ENCODE results near the gene LGALS12.

Gene LGALS12, protein sequence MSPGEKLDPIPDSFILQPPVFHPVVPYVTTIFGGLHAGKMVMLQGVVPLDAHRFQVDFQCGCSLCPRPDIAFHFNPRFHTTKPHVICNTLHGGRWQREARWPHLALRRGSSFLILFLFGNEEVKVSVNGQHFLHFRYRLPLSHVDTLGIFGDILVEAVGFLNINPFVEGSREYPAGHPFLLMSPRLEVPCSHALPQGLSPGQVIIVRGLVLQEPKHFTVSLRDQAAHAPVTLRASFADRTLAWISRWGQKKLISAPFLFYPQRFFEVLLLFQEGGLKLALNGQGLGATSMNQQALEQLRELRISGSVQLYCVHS

DNA sequence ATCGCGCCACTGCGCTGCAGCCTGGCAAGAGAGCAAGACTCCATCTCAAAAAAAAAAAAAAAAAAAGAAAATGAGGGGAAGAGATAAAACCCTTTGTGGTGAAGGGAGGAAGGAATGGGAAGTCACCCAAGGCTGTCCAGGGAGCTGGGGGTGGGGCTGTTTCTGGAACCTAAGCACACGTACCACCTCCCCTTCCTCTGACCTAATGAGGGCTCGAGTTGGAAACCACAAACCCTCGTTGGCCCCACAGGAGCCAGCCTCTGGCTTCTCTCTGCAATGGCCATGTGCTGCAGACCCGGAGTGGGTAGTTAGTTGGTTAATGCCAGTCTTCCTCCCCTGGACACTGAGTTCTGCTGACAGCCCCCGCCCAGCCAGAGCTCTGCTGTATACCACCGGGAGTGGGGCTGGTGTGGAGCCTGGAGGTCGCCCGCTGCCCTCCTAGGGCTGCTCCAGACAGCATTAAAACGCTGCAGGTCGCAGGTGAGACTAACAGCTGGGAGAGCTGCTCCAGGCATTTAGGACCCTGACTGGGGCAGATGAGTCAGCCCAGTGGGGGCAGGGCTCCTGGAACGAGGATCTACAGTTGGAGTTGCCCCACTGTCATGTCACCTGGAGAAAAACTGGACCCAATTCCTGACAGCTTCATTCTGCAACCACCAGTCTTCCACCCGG, at the start of gene LGALS12:
TSS of gene LGALS12 (plus strand) at position 228 of the 672 bp plus-strand sequence. CDS start at position 603, 375 bp downstream.
- peak; percentile 30 for DNase-seq (ENCODE audit: low read depth, low spot score)

DNA sequence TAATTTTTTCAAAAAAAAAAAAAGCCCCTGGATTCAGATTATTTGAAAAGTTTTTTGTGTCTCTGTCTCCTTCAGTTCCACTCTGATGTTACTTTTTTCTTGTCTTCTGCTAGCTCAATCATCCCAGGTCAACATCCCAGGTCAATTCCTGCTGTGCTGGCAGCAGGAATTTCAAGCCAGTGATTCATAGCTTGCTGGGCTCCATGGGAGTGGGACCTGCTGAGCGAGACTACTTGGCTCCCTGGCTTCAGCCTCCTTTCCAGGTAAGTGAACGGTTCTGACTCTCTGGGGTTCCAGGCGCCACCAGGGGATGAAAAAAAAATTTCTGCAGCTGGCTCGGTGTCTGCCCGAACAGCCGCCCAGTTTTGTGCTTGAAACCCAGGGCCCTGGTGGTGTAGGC, 46.3 kb upstream of the LGALS12 start:
- no peak for DNase-seq (ENCODE audit: low read depth, low spot score)

DNA sequence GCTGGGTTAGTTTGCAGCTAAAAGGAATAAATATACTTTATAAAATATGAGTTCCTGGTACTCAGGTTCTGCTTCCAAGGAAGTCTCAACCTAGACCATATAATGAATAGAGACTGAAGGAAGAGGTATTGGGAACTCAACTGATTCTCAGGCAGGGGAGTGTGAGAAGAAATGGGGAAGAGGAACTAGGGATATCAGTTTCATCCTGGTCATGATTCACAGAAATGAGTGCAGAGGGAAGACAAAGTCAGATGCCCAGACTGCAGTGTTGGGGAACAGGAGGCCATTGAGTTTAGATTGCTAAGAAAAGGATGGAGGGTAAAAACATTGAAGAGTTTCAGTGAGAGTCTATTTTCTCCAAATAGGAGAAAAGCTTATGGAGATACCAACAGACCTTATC, 43.7 kb upstream of the LGALS12 start:
- no peak for DNase-seq (ENCODE audit: low read depth, low spot score)

DNA sequence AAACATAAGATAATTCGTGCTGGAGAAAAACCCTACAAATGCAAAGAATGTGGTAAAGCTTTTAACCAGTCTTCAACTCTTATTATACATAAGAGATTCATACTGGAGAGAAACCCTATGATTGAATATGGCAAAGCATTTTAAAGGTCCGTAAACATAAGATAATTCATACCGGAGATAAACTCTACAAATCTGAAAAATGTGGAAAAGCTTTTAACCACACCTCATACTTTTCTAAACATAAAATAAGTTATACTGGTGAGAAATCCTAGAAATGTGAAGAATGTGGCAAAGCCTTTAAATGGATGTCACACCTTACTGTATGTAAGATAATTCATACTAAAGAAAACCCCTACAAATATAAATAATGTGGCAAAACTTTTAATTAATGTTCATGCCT, 35.6 kb upstream of the LGALS12 start:
- DNase-seq (ENCODE audit: low read depth, low spot score) = no peak

DNA sequence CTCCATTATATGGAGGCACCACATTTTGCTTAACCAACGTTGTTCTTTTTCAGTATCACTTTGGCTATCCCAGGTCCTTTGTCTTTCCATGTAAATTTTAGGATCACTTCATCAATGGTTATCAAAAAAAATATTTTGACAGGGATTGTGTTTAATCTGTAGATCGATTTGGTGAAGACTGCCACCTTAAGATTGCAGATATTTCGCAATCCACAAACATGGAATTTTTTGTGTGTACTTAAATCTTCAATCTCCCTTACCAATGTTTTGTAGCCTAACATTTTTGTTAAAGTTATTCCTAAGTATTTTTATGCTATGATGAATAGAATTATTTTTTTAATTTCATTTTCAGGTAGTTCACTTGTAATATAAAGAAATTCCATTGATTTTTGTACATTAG, 33.5 kb upstream of the LGALS12 start:
- no peak for DNase-seq (ENCODE audit: low read depth, low spot score)

DNA sequence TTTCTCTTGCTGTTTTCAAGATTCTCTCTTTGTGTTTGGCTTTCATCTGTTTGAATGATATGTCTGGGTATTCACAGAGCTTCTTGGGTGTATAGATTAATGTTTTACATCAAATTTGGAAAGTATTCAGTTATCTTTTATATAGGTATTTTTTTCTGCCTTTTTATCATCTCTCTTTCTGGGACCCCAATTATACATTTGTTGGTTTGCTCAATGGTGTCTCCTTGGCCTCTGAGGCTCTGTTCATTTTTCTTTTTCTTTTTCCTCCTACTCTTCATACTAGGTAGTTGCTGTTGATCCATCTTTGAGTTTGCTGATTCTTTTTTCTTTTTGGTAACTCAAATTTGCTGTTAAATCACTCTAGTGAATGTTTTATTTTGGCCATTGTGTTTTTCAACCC, 29.3 kb upstream of the LGALS12 start:
- no peak for DNase-seq (ENCODE audit: low read depth, low spot score)

DNA sequence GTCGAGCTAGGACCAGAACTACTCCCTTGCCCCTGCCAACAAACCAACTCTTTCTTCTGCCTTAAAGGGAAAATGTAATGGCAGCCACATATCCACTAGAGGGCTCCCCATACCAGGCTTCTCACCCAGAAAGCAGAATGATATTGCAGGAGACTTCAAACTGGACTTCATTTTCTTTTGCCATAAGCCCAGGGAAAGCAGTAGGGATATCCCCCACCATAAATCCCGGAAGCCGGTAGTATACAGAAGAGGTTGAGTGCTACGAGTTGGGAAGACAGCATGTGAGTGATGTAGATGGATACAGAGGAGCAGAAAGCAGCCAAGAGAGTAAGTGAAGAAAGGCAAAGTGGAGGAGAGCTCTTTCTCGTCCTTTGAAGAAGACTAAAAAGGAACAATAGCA, 27.0 kb upstream of the LGALS12 start:
- DNase-seq (ENCODE audit: low read depth, low spot score) = peak; percentile 86

DNA sequence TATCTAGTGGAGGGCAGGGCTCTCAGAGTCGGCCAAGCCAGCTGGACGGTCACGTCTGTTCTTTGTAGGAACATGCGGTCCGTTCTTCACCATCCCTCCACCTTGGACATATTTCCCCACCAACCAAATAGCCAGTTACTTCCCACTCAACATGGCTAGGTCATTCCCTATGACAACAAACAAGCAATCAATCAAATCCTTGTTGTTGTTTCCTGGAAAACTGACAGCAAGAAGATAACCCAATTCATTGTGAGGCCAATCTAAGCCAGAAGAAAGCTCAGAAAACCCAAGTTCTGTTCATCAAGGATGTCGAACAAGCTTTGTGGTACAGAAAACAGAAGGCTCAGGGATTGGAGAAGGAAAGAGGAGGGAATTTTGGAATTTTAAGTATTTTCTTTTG, 25.8 kb upstream of the LGALS12 start:
- no peak for DNase-seq (ENCODE audit: low read depth, low spot score)

DNA sequence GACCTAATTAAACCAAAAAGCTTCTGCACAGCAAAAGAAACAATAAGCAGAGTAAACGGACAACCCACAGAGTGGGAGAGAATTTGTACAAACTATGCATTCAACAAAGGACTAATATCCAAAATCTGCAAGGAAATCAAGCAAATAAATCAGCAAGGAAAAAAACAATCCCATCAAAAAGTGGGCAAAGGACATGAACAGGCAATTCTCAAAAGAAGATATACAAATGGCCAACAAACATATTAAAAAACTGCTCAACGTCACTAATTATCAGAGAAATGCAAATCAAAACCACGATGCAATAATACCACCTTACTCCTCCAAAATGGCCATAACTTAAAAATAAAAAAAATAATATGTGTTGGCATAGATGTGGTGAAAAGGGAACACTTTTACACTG, 20.1 kb upstream of the LGALS12 start:
- DNase-seq (ENCODE audit: low read depth, low spot score) = no peak

DNA sequence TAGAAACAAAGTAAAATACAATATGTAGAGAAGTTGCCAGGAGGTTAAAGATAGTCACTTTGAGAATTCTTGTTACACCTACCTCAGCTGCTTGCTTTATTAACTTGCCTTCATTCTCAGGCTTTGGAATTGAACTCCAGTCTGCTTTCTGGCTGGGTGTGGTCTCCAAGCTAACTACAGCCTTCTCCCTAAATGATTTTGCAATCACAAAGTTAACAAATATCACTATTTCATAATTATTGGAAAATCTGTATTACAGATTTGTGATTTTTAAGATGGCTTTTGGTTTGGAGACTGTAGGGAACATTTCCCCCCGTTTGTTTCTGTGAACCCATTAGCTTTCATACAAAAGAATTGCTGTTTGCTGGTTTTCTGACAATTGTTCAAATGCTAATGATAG, 17.1 kb upstream of the LGALS12 start:
- no peak for DNase-seq (ENCODE audit: low read depth, low spot score)

DNA sequence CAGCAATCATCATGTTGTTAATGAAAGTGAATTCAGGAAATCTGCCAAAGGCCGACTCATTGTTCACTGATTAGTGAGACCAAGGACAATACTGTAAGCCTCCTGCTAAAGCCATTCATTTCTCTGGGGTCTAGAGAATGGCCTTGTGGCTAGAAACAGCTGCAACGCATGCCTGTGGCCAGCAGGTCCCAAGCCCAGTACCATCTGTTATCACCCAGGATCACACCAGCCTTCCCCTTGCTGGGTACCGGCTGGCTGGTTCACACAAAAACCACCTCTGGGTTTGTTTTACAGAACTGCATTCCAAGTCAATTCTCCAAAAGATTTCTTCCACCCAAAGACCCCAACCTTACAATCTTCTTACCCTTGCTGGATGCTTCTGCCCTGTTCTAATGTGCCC, 16.0 kb upstream of the LGALS12 start:
- peak; percentile 80 for DNase-seq (ENCODE audit: low read depth, low spot score)

DNA sequence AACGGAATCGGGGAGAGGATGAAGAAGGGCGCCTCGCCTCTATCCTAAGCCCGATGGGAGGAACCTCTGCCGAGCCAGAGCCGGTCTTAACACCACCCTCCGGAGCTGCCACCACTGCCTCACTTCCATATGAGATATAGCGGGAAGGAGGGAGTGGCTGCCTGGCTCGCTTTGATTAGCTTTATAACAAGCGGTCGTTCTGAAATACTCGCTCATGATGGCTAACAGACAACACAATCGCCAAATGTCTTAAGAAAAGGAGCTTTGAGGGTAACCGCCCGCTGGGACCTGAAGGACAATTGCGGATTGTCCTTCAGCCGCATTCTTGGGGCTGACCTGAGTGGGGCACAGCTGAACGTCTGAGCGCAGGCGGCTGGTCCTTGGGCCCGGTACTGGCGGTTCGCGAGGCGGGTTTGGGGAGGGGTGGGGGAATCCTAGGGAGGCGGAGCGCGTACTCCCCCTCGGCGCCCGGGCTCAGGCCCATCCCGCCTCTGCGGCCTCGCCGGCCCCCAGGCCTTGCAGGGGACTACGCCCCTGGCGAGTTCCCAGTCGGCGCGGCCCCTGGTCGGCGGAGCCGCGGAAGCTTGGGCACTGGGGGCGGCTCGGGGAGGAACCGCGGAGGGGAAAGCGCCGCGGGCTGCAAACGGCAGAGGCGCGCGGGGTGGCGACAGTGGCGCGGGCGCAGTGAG, 15.2 kb upstream of the LGALS12 start, which contains the start of gene PLAAT5:
TSS of gene PLAAT5 (minus strand) at position 617 of the 689 bp plus-strand sequence. CDS start at position 484, 133 bp downstream.
- peak; percentile 63 for DNase-seq (ENCODE audit: low read depth, low spot score)

DNA sequence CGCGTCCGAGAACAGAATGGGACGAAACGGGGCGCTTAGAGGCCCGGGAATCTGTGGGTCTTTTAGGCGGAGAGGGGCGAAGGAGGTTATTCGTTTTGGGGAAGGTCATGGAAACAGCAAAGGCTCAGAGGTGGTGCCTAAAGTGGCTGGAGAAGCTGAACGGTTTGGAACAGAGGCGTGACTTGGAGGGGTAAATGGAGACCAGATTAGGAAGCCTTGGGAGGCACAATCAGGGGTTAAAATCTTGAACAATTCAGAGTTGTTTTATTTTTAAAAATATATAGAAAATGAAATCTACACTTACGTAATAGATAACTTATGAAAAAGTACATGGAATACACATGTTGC, 14.7 kb upstream of the LGALS12 start:
- no peak for DNase-seq (ENCODE audit: low read depth, low spot score)

DNA sequence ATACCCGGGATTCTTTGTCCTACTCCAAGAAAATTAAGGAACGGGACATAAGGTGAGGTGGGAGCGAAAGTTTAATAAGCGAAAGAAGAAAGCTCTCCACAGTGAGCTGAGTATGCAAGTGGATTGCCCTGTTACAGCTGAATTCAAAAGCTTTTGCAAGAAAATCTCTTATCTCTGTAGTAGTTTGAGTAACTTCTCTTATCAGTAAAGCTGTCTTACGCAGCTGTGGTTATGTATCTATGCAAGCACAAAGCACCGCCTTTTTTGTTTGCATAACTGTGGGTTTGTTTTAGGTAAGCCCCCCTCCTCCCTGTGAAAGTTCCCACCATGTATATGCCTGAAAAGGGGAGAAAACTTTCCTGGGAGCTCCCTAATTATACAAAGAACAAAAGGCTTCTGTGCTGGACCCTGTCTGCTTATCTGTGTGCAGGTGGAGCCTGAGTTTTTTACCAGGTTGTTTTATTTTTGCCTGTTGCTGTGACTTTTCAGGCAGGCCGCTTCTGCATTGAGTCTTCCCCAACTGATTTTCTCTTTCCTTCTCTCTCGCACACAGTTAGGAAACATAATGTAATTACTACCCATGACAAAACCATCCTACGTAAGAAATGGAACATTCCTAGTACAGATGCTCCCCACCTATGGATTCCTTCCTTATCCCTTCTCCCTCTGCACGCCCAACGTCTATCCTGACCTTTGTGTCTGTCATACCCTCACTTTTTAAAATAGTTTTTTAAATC, 14.1 kb upstream of the LGALS12 start:
- peak; percentile 56 for DNase-seq (ENCODE audit: low read depth, low spot score)

DNA sequence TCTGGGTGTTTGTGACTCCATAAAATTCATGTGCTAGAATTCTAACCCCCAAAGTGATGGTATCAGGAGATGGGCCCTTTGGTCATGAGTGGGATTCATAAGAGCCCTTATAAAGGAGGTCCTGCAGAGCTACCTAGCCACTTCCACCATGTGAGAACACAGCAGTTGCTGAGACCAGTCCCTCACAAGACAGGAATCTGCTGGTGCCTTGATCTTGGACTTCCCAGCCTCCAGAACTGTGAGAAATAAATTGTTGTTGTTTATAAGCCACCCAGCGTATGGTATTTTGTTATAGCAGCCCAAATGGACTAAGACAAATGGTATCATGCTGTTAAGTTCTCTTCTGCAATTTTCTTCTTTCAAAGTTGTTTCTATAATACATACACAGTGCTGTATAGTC, 13.4 kb upstream of the LGALS12 start:
- DNase-seq (ENCODE audit: low read depth, low spot score) = no peak

DNA sequence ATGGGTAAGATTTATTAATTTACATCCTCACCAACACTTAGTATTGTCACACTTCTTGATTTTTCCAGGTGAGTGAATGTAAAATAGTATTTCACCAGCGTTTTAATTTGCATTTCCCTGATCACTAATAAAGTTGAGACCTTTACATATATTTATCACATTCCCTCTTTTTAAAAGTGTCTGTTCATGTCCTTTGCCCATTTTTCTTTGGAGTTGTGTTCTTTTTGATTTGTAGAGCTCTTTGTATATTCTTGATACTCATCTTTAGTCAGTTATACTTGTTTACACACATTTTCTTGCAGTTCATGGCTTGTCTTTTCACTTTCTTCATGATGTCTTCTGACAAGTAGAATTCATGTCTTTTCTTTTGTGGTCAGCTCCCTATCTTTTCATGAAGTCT, 12.8 kb upstream of the LGALS12 start:
- DNase-seq (ENCODE audit: low read depth, low spot score) = no peak

DNA sequence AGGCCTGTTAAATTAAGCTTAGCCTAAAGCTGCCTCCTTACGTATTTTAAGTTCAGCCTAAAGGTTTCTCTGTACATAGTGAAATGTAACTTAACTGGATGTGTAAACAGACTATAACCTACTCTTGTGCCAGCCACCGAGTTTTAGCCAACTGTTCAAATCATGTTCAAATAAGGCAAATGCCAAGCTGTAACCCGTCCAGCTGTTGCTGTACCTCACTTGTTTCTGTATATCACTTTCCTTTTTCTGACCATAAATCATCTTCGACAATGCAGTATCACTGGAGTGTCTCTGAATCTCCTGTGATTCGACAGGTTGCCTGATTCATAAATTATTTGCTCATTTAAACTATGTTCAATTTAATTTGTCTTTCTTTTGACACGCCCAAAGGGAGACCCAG, 10.9 kb upstream of the LGALS12 start:
- DNase-seq (ENCODE audit: low read depth, low spot score) = no peak

DNA sequence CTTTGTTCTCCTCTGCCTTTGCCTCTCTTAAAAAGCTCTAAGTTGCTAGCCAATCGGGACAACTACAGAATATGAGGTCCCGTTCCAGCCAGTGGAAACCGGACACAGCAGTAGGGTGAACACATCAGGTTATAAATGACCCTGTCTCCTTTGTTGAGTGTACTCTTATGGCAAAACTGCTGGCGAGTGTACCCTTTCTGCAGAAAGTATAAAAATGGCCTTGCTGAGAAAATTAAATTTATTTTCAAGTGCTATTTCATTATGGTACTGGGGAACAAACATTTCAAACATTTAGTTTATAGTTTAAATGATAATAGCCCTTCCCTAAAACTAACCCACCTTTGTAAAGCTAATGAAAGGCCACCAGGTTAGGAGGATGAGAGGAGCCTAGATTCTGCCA, 6.0 kb upstream of the LGALS12 start:
- DNase-seq (ENCODE audit: low read depth, low spot score) = no peak

DNA sequence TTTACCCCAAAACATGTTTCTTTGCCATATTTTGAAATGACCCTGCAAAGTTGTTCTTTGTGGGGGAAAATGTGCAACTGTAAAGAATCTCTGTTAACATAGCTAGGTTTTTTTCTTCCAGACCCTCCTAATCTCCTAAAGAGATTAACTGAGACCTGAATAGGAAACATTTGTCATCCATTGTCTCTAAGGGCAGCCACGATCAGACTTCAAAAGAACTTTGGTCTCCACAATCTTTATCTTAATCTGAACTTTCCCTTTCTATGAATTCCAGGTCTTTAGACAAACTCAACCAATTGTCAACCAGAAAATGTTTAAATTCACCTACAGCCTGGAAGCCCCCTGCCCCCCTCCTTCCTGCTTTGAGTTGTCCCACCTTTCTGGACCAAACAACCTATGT, 4.6 kb upstream of the LGALS12 start:
- DNase-seq (ENCODE audit: low read depth, low spot score) = no peak

DNA sequence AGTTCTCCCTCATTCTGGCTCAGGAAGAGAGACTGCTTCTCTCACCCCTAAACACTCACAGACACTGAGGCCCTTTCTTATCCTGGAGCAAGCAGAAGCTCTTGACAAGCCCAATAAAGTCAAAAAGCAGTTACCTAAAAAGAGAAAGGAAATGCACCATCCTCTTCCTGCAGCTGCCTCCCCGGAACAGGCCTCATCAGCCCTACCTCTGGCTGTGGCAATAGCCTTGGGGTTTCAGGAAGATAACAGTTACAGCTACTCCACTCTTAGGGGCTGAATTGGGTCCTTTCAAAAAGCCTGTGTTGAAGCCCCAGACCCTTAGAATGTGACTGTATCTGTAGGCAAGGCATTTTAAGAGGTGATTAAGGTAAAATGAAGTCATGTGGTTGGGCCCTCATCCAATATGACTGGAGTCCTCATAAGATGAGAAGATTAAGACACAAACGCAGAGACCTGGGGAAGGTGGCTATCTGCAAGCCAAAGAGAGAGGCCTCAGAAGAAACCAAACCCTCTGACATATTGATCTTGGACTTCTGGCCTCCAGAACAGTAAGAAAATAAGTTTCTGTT, 3.5 kb upstream of the LGALS12 start:
- DNase-seq (ENCODE audit: low read depth, low spot score) = no peak

DNA sequence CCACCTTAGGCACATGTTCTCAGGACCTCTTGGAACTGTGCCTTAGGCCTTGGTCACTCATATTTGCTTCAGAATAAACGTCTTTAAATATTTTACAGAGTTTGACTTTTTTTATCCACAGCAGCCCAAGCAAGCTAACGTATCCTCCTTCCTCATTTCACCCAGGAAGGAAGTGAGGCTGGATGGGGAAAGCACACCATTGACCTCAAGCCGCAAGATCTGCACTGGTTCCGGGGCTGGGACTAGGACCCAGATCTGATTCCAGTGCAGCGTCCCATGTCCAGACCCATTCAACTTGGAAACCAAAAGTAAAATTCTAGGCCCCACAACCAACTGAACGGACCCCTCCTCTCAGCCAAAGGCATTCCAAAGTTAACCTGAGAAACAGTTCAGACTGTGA, 2.4 kb upstream of the LGALS12 start:
- DNase-seq (ENCODE audit: low read depth, low spot score) = no peak

DNA sequence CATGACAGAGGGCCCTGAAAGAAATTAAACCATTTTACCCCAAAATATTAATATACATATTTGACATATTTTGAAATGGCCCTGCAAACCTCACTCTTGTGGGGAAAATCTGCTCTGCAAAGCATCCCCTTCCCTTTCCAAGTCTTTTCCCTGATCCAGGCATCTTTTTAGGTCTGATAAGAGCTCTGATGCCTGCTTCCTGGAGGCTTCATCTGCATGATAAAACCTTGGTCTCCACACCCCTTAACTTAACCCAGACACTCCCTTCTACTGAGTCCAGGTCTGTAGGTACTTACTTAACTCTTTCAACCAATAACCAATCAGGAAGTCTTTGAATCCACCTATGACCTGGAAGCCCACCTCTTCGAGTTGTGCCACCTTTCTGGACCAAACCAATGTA, 1.8 kb upstream of the LGALS12 start:
- no peak for DNase-seq (ENCODE audit: low read depth, low spot score)
